Esophagus muscularis mucosa (tissue), 4 donors: ENCODE results near the gene SLC39A7. TPM values are rescaled to one million over a fixed set of nuclear protein-coding genes. Genes with fewer than 3 reads are reported as not detected.

ENCODE experiments used
- DNase-seq: peaks from one replicate; pipeline ENCODE4 v3.0.0-alpha.2; 2017; ENCODE audit errors: extremely low spot score
- H3K27ac ChIP-seq, 4 donors: fragments of 200-600 bp; sonication (generic); replicated peaks in 1 of 4; 1 replicate in 3 of 4; 2 replicates in 1 of 4; pipeline ENCODE4 v1.5.1; 2016 to 2019; ENCODE audit warnings: mild to moderate bottlenecking in 1 of 4
- H3K27me3 ChIP-seq, 4 donors: fragments of 200-600 bp; sonication (generic); one replicate each; pipeline versions ENCODE4 v1.5.1 to v1.6.0; 2016 to 2019
- H3K36me3 ChIP-seq, 4 donors: fragments of 200-600 bp; sonication (generic); one replicate each; pipeline ENCODE4 v1.5.1; 2016 to 2019
- H3K4me1 ChIP-seq, 4 donors: fragments of 200-600 bp; sonication (generic); one replicate each; pipeline ENCODE4 v1.5.1; 2016 to 2019
- H3K4me3 ChIP-seq, 4 donors: fragments of 200-600 bp; sonication (generic); 1 replicate in 2 of 4; 2 replicates in 2 of 4; pipeline ENCODE4 v1.5.1; 2016 to 2019; ENCODE audit warnings: mild to moderate bottlenecking in 4 of 4, moderate library complexity in 1 of 4
- H3K9me3 ChIP-seq, 4 donors: fragments of 200-600 bp; sonication (generic); 1 replicate in 3 of 4; 2 replicates in 1 of 4; pipeline ENCODE4 v1.5.1; 2016 to 2019
- CTCF ChIP-seq, 3 experiments: fragments of 200-600 bp in 2 of 3; fragments of 450-650 bp in 1 of 3; sonication (generic) in 2 of 3; IDR thresholded peaks; one replicate each; pipeline ENCODE4 v1.5.1; 2017 to 2019; ENCODE audit warnings: antibody characterized with exemption in 3 of 3, mild to moderate bottlenecking in 2 of 3, moderate library complexity in 1 of 3
- EP300 ChIP-seq: sonication (generic); formaldehyde crosslinking; IDR thresholded peaks from one replicate; pipeline ENCODE4 v1.6.1; 2017; ENCODE audit warnings: antibody characterized with exemption
- POLR2A ChIP-seq: fragments of 450-650 bp; IDR thresholded peaks from one replicate; pipeline ENCODE4 v1.6.1; 2017; ENCODE audit warnings: antibody characterized with exemption, moderate library complexity, mild to moderate bottlenecking, low read depth
- POLR2AphosphoS5 ChIP-seq, 2 donors: sonication (generic); formaldehyde crosslinking; IDR thresholded peaks; one replicate each; pipeline ENCODE4 v1.6.1; 2017; ENCODE audit warnings: antibody characterized with exemption in 2 of 2
- WGBS: methylation state at CpG from one replicate; pipeline ENCODE4 v1.1.5; 2018; 5-methylcytosine and 5-hydroxymethylcytosine counted together
- intact Hi-C: fragments of 100-400 bp; cut with DNase I; formaldehyde crosslinking; loops from one replicate; pipeline ENCODE4 v1.15.1; 2023
- total RNA-seq, 4 donors: library from RNA; depleted of rRNA; stranded (reverse); fragments of >200 nt; gene quantifications; one replicate each; pipeline versions ENCODE4 v1.1.0 to v1.2.1, GENCODE V29; 2016

The SLC39A7 gene
- total RNA-seq, 4 donors from 2014 or later, result 43.6 to 80.1 (median 62.3) TPM

- intact Hi-C loops, result no loop called here
- 86% methylated on average over 1 of the region's 1 CpG for WGBS
- Histone ChIP-seq H3K9me3 (no peaks in the 10 kb centered on the region), H3K27ac (no peak overlapping the region), H3K27me3 (peaks cover 0 to 77% (median 5%) of the 10 kb centered on the region in 4 donors), H3K4me3 (no peak overlapping the region), H3K36me3 (no peaks in the 10 kb centered on the region), H3K4me1 (peaks cover 10 to 16% (median 15%) of the 10 kb centered on the region in 4 donors)
- DNase-seq, result no peak
- TF ChIP-seq CTCF (IDR thresholded peaks at IDR 0.05) (no peak), POLR2A (no peak), EP300 (no peak), POLR2AphosphoS5 (IDR thresholded peaks at IDR 0.05) (no peak)
Observed at GRCh38 chr6:33187809-33188208, 12.9 kb upstream of the SLC39A7 start.

GRCh38 chr6:33189164-33189563, 11.5 kb upstream of the SLC39A7 start:
- peaks cover 0 to 6% (median 3%) of the 10 kb centered on the region in 4 donors for H3K36me3 ChIP-seq
- H3K4me1 ChIP-seq, result peaks cover 15 to 26% (median 23%) of the 10 kb centered on the region in 4 donors
- no peaks in the 10 kb centered on the region for H3K9me3 ChIP-seq
- intact Hi-C loops, result no loop called here
- H3K27me3 ChIP-seq, result peaks cover 0 to 77% (median 5%) of the 10 kb centered on the region in 4 donors
- TF ChIP-seq CTCF (IDR thresholded peaks at IDR 0.05), result no peak
- TF ChIP-seq EP300, result no peak
- no peak for TF ChIP-seq POLR2AphosphoS5 (IDR thresholded peaks at IDR 0.05)
- no peak for TF ChIP-seq POLR2A
- H3K4me3 ChIP-seq, result no peak overlapping the region
- no peak for DNase-seq
- WGBS, result 90% methylated on average over 6 of the region's 8 CpGs
- no peak overlapping the region for H3K27ac ChIP-seq

DNA sequence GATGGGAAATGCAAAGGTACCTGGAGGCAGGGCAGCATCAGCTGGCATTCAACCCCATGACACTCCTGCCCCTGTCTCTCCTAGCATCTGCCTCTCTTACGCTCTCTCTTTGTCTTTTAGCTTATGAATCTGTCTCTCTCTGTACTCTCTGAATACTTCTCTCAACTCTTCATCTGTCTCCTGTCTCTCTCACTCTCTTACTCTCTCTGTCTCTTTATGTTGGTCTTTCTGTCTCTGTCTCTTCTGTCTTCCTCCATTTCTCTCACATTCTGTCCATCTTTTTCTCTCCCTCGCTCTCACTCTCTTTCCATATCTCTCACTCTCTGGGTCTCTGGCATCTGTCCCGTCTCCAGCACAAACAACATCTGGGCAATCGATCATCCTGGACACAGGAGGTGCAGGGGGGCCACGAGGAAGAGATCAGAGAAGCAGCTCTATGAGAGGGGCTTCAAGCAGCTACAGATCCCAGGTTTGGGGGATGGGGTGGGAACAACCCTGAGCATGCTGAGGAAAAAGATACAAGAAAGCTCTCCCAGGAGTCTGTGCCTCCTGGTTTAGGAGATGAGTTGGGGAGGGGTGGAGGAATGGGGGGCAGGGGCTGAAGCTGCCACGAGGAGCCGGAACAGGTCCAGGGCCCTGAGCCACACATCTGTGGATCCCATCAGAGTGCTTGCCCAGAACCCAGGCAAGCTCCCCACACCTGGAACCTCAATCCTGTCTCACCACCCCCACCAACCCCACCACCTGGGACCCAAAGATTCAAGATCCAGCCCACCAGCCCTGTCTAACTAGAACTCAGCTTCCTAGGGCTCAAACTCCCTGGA, 10.8 kb upstream of the SLC39A7 start:
- TF ChIP-seq CTCF (IDR thresholded peaks at IDR 0.05), result no peak
- intact Hi-C loops, result loop anchor here (5.0 kb wide), 1 partner anchor 57 kb away; no protein-coding TSS in a partner anchor
- peaks cover 0 to 74% (median 5%) of the 10 kb centered on the region in 4 donors for H3K27me3 ChIP-seq
- WGBS, result 52% methylated on average over 7 of the region's 7 CpGs
- H3K4me3 ChIP-seq, result no peak overlapping the region
- DNase-seq, result no peak
- no peaks in the 10 kb centered on the region for H3K9me3 ChIP-seq
- no peak overlapping the region for H3K27ac ChIP-seq
- H3K36me3 ChIP-seq, result peaks cover 2 to 13% (median 10%) of the 10 kb centered on the region in 4 donors
- peaks cover 15 to 26% (median 23%) of the 10 kb centered on the region in 4 donors for H3K4me1 ChIP-seq

DNA sequence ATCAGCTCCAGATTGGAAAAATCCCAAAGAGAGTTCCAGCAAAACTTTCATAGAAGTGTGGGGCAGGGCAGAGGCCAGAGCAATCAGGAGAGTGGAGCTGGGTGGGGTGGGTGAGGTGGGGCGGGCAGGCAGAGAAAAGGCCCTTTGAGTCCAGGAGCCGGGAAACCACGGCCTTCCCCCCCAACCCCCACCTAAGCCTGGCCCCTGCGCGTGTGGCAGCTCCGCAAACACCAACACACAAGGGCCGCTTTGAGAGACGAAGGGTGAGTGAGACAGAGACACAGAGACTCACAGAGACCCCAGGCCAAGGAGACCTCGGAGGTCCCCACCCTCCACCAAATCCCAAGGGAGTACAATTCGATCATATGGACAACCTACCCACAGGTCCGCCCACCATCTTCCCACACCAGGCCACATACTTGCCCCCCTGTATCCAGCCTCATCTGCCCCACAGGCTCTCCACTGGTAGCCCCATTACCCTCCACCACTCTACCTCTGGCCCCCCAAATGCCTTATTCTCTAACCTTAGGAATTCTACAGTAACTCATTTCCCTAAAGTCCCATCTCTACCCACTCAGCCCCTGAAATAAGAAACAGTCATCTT, 10.1 kb upstream of the SLC39A7 start:
- intact Hi-C loops, result loop anchor here (5.0 kb wide), 1 partner anchor 57 kb away; no protein-coding TSS in a partner anchor
- Histone ChIP-seq H3K4me3 (no peak overlapping the region), H3K4me1 (peaks cover 15 to 31% (median 23%) of the 10 kb centered on the region in 4 donors), H3K36me3 (peaks cover 9 to 20% (median 18%) of the 10 kb centered on the region in 4 donors), H3K27me3 (peaks cover 0 to 67% (median 5%) of the 10 kb centered on the region in 4 donors), H3K27ac (no peak overlapping the region), H3K9me3 (no peaks in the 10 kb centered on the region)
- DNase-seq, result no peak
- WGBS, result 92% methylated on average over 10 of the region's 11 CpGs
- TF ChIP-seq CTCF (IDR thresholded peaks at IDR 0.05) (no peak), POLR2A (no peak), POLR2AphosphoS5 (IDR thresholded peaks at IDR 0.05) (no peak), EP300 (no peak)
